HEK293T (cell line): Measurements from ENCODE around the gene MYO5B.

Source experiments
- BHLHE40 ChIP-seq: fragments of 450-650 bp; IDR thresholded peaks from 2 replicates; pipeline ENCODE4 v1.6.1; 2016; ENCODE audit warnings: mild to moderate bottlenecking, moderate library complexity, borderline replicate concordance
- ELF4 ChIP-seq: fragments of 450-650 bp; IDR thresholded peaks from 2 replicates; pipeline ENCODE4 v1.6.1; 2017; ENCODE audit warnings: antibody characterized with exemption
- FOXA1 ChIP-seq: fragments of 450-650 bp; IDR thresholded peaks from 2 replicates; pipeline ENCODE4 v1.6.1; 2016; ENCODE audit warnings: mild to moderate bottlenecking
- FOXK2 ChIP-seq: fragments of 450-650 bp; IDR thresholded peaks from 2 replicates; pipeline ENCODE4 v1.6.1; 2016; ENCODE audit warnings: mild to moderate bottlenecking
- FOXM1 ChIP-seq: fragments of 450-650 bp; IDR thresholded peaks from 2 replicates; pipeline ENCODE4 v1.6.1; 2017; ENCODE audit warnings: mild to moderate bottlenecking, borderline replicate concordance
- HDGF ChIP-seq: fragments of 450-650 bp; IDR thresholded peaks from 2 replicates; pipeline ENCODE4 v1.6.1; 2017; ENCODE audit warnings: antibody characterized with exemption, borderline replicate concordance
- L3MBTL2 ChIP-seq: fragments of 450-650 bp; conservative IDR thresholded peaks from 2 replicates; pipeline ENCODE4 v1.6.1; 2016; ENCODE audit warnings: mild to moderate bottlenecking
- NFRKB ChIP-seq: fragments of 450-650 bp; IDR thresholded peaks from 2 replicates; pipeline ENCODE4 v1.6.1; 2016; ENCODE audit warnings: mild to moderate bottlenecking, moderate library complexity
- SP1 ChIP-seq: fragments of 450-650 bp; IDR thresholded peaks from 2 replicates; pipeline ENCODE4 v1.6.1; 2017
- SUZ12 ChIP-seq: fragments of 450-650 bp; IDR thresholded peaks from 2 replicates; pipeline ENCODE4 v1.6.1; 2016; ENCODE audit warnings: mild to moderate bottlenecking
- ZNF384 ChIP-seq: fragments of 450-650 bp; IDR thresholded peaks from 2 replicates; pipeline ENCODE4 v1.6.1; 2016

DNA sequence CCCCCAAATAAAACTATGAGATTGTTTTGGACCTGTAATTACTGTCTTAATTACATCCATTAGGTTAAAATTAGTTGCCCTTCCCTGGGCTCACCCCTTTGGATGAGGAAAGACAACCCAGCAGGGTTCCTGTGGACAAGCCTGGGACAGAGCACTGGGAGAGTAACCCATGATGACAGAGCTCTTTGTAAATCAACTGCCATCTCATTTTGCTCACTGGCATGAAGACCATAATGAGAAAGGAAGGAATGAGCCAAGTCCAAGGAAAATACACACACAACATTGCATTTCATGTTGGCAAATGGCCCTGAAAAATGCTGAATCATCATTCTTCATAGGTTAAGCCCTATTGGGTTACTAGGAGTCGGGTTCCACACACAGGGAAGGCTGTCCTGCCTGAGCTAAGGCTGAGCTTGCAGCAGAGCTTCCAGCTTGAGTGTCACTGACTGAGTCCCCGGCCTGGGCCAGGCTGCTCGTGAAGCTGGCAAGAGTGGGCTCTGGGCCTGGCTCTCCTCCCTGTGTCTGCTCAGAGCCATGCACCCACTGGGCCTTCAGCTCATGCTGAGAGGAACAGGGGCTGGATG, 287.5 kb downstream of the MYO5B start:
- TF ChIP-seq BHLHE40, result no peak
- TF ChIP-seq HDGF, result no peak
- TF ChIP-seq SP1, result no peak
- TF ChIP-seq FOXK2, result no peak
- no peak for TF ChIP-seq ZNF384
- TF ChIP-seq SUZ12, result no peak
- TF ChIP-seq L3MBTL2, result no peak
- no peak for TF ChIP-seq ELF4
- no peak for TF ChIP-seq FOXM1
- TF ChIP-seq NFRKB, result no peak
- no peak for TF ChIP-seq FOXA1
